Hepatocyte (in vitro differentiated cells): ENCODE measurements around the gene SPATA31E1. TPM values are rescaled to one million over a fixed set of nuclear protein-coding genes. Genes with fewer than 3 reads are reported as not detected.
"Not testable (repeated sequence)": the region's sequence is repeated elsewhere in the genome, so short reads cannot be mapped to it uniquely, and the experiment has no call there.

ENCODE experiments used
- DNase-seq: peaks from one replicate; pipeline ENCODE4 v3.0.0-alpha.2; 2016; ENCODE audit warnings: low spot score
- H2AFZ ChIP-seq: fragments of 200-600 bp; sonication (generic); 2 replicates; pipeline ENCODE4 v1.6.0; 2016; ENCODE audit warnings: antibody characterized with exemption, mild to moderate bottlenecking
- H3K27ac ChIP-seq: fragments of 200-600 bp; sonication (generic); 2 replicates; pipeline ENCODE4 v1.5.1; 2016; ENCODE audit warnings: mild to moderate bottlenecking
- H3K27me3 ChIP-seq: fragments of 200-600 bp; sonication (generic); 2 replicates; pipeline ENCODE4 v1.6.1; 2016
- H3K36me3 ChIP-seq: fragments of 200-600 bp; sonication (generic); replicated peaks from 2 replicates; pipeline ENCODE4 v1.5.1; 2016; ENCODE audit warnings: low read depth; ENCODE audit not compliant: insufficient read depth
- H3K4me1 ChIP-seq: fragments of 200-600 bp; sonication (generic); 2 replicates; pipeline ENCODE4 v1.5.1; 2016; ENCODE audit warnings: mild to moderate bottlenecking, moderate library complexity; ENCODE audit not compliant: insufficient read depth
- H3K4me2 ChIP-seq: fragments of 200-600 bp; sonication (generic); 2 replicates; pipeline ENCODE4 v1.6.0; 2016
- H3K4me3 ChIP-seq: fragments of 200-600 bp; sonication (generic); 2 replicates; pipeline ENCODE4 v1.5.1; 2016; ENCODE audit warnings: mild to moderate bottlenecking
- H3K79me2 ChIP-seq: fragments of 200-600 bp; sonication (generic); 2 replicates; pipeline ENCODE4 v1.6.0; 2017; ENCODE audit warnings: mild to moderate bottlenecking
- H3K9me2 ChIP-seq: fragments of 200-600 bp; sonication (generic); replicated peaks from 2 replicates; pipeline ENCODE4 v1.6.0; 2017; ENCODE audit warnings: mild to moderate bottlenecking; ENCODE audit not compliant: insufficient read depth
- H3K9me3 ChIP-seq: fragments of 200-600 bp; sonication (generic); 2 replicates; pipeline ENCODE4 v1.5.1; 2016; ENCODE audit warnings: low read depth, mild to moderate bottlenecking
- H4K20me1 ChIP-seq: fragments of 200-600 bp; sonication (generic); 2 replicates; pipeline ENCODE4 v1.6.0; 2016; ENCODE audit warnings: mild to moderate bottlenecking; ENCODE audit not compliant: insufficient read depth, poor library complexity, severe bottlenecking
- EZH2 ChIP-seq: fragments of 200-600 bp; sonication (generic); IDR thresholded peaks from 2 replicates; pipeline ENCODE4 v1.6.1; 2016; ENCODE audit warnings: antibody characterized with exemption, mild to moderate bottlenecking, borderline replicate concordance
- EZH2phosphoT487 ChIP-seq: fragments of 200-600 bp; sonication (generic); IDR thresholded peaks from one replicate; pipeline ENCODE4 v1.6.1; 2018; ENCODE audit warnings: antibody characterized with exemption, mild to moderate bottlenecking, low read depth, moderate library complexity; ENCODE audit not compliant: unreplicated experiment, severe bottlenecking
- WGBS: methylation state at CpG from one replicate; pipeline ENCODE4 v1.1.6; 2016; ENCODE audit warnings: low lambda C conversion rate; ENCODE audit errors: missing lambda C conversion rate; 5-methylcytosine and 5-hydroxymethylcytosine counted together
- polyA plus RNA-seq: library from polyadenylated mRNA; unstranded; fragments of >200 nt; fragmentation: Nextera tagmentation; extraction: Ambion mirVana; gene quantifications from 2 replicates; pipeline ENCODE4 v1.2.1, GENCODE V29; 2016
- total RNA-seq: library from RNA; depleted of rRNA; stranded (reverse); fragments of >200 nt; gene quantifications from 2 replicates; pipeline ENCODE4 v1.2.3, GENCODE V29; 2014
- TF ChIP-seq, protein P1 (sequence below): fragments of 200-600 bp; sonication (generic); IDR thresholded peaks from 2 replicates; pipeline ENCODE4 v1.5.1; 2016; ENCODE audit warnings: antibody characterized with exemption, mild to moderate bottlenecking; ENCODE audit not compliant: poor library complexity

SPATA31E1 gene
- total and polyA plus RNA-seq, 2 experiments from 2014 or later, result not detected

DNA sequence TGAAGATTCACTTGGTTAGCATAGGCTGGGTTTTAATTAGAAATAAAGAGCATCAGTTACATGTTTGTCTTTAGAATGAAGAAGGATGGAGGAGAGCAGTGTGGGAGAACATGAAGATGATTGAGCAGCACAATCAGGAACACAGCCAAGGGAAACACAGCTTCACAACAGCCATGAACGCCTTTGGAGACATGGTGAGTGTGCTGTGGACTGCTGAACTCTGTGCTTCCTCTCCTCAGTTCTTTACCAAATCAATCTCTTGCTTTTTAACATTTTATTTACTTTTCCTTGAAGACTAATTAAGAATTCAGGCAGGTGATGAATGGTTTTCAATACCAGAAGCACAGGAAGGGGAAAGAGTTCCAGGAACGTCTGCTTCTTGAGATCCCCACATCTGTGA, 38.2 kb upstream of the SPATA31E1 start:
- no peaks in the 10 kb centered on the region for H3K4me1 ChIP-seq
- H3K36me3 ChIP-seq, result no peaks in the 10 kb centered on the region
- no peak overlapping the region for H3K27ac ChIP-seq
- H2AFZ ChIP-seq, result no peak overlapping the region
- no peak overlapping the region for H3K4me2 ChIP-seq
- no peak for DNase-seq
- H4K20me1 ChIP-seq, result no peaks in the 10 kb centered on the region
- no peak overlapping the region for H3K4me3 ChIP-seq
- no peaks in the 10 kb centered on the region for H3K27me3 ChIP-seq
- TF ChIP-seq EZH2 (no peak), EZH2phosphoT487 (no peak)
- TF ChIP-seq, protein P1, sequence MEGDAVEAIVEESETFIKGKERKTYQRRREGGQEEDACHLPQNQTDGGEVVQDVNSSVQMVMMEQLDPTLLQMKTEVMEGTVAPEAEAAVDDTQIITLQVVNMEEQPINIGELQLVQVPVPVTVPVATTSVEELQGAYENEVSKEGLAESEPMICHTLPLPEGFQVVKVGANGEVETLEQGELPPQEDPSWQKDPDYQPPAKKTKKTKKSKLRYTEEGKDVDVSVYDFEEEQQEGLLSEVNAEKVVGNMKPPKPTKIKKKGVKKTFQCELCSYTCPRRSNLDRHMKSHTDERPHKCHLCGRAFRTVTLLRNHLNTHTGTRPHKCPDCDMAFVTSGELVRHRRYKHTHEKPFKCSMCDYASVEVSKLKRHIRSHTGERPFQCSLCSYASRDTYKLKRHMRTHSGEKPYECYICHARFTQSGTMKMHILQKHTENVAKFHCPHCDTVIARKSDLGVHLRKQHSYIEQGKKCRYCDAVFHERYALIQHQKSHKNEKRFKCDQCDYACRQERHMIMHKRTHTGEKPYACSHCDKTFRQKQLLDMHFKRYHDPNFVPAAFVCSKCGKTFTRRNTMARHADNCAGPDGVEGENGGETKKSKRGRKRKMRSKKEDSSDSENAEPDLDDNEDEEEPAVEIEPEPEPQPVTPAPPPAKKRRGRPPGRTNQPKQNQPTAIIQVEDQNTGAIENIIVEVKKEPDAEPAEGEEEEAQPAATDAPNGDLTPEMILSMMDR, result no peak
- WGBS, result 75% methylated on average over 2 of the region's 2 CpGs
- no peaks in the 10 kb centered on the region for H3K79me2 ChIP-seq
- H3K9me2 ChIP-seq, result no peaks in the 10 kb centered on the region
- no peaks in the 10 kb centered on the region for H3K9me3 ChIP-seq

DNA sequence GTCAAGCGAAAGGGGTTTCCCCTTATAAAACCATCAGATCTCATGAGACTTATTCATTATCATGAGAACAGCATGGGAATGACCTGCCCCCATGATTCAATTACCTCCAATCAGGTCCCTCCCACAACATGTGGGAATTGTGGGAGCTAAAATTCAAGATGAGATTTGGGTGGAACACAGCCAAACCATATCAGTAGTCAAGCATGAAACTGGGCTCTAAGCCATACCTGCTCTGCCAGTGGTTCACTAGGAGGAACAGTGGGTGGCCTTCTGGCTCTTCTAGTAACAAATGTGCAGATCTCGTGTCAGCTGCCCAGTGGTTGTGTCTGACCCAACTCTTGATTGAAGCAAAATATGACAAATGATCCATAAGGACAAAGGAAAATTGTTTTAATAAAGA, 34.9 kb upstream of the SPATA31E1 start:
- H4K20me1 ChIP-seq, H3K9me3 ChIP-seq, H3K27me3 ChIP-seq: not testable (repeated sequence)

DNA sequence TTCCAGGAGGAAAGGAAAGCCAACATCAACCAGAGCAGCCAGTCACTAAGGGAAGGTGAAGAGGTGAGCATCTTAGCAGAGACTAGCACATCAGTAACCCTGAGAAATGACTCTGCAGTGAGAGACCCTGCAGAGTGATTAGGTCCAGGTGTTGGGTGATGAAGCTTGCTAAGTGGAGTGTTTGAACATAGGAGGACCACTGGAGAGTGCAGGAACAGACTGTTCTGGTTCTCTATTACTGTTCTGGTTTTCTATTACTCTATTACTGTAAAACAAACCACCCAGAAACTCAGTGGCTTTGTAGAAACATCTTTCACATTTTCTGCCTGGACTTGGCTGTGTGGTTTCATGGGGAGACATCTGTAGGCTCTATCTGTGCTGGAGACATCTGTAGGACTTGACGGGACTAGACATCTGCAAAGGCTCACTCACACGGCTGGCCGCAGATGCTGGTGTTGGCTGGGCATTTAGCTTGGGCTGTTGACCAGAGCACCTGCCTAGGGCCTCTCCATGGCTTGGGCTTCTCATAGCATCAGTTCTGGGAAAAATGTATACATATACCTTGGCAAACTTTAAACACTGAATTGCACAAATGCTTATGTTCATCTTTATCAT, 33.4 kb upstream of the SPATA31E1 start:
- H3K27ac ChIP-seq, result no peak overlapping the region
- WGBS, result 78% methylated on average over 3 of the region's 3 CpGs
- H3K27me3 ChIP-seq, result no peaks in the 10 kb centered on the region

More for the DNA sequence above, 34.9 kb upstream of the SPATA31E1 start:
- not testable (repeated sequence) for H2AFZ ChIP-seq, H3K4me3 ChIP-seq, DNase-seq, H3K79me2 ChIP-seq, H3K27ac ChIP-seq, H3K4me2 ChIP-seq, H3K9me2 ChIP-seq, H3K36me3 ChIP-seq, H3K4me1 ChIP-seq
- 89% methylated on average over 2 of the region's 2 CpGs for WGBS

DNA sequence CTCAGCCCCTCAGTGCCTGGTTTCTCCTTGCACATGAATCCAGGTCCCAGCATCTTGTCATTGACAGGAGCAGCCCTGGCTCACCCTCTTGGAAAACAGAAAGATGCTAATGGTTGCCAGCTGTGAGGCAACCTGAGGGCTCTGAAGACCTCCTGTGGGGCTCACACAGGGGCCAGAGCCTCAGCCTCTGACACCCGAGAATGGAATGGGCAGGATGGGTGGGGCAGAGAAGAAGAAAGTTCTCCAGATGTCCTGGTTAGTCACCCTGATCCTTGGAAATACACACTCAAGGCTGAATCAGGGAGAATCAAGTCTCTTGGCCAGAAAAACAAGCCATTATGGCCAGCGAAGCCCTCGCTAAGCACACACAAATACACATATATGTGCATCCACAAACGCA, 32.3 kb upstream of the SPATA31E1 start:
- Histone ChIP-seq H3K79me2 (no peaks in the 10 kb centered on the region), H3K9me2 (no peaks in the 10 kb centered on the region), H3K27ac (no peak overlapping the region), H3K9me3 (no peaks in the 10 kb centered on the region), H3K27me3 (no peaks in the 10 kb centered on the region), H3K36me3 (no peaks in the 10 kb centered on the region), H2AFZ (no peak overlapping the region), H3K4me1 (no peaks in the 10 kb centered on the region), H3K4me3 (no peak overlapping the region), H4K20me1 (no peaks in the 10 kb centered on the region), H3K4me2 (no peak overlapping the region)
- 86% methylated on average over 4 of the region's 4 CpGs for WGBS
- TF ChIP-seq EZH2, result no peak
- no peak for DNase-seq

More for the DNA sequence above, 33.4 kb upstream of the SPATA31E1 start:
- no peaks in the 10 kb centered on the region for H3K36me3 ChIP-seq
- no peak overlapping the region for H2AFZ ChIP-seq
- H3K4me2 ChIP-seq, result no peak overlapping the region
- TF ChIP-seq EZH2phosphoT487 (no peak), EZH2 (no peak)
- TF ChIP-seq, protein P1, result no peak
- H3K79me2 ChIP-seq, result no peaks in the 10 kb centered on the region
- no peak for DNase-seq
- H3K9me3 ChIP-seq, result no peaks in the 10 kb centered on the region
- no peaks in the 10 kb centered on the region for H3K4me1 ChIP-seq
- H3K4me3 ChIP-seq, result no peak overlapping the region
- no peaks in the 10 kb centered on the region for H3K9me2 ChIP-seq
- H4K20me1 ChIP-seq, result no peaks in the 10 kb centered on the region

DNA sequence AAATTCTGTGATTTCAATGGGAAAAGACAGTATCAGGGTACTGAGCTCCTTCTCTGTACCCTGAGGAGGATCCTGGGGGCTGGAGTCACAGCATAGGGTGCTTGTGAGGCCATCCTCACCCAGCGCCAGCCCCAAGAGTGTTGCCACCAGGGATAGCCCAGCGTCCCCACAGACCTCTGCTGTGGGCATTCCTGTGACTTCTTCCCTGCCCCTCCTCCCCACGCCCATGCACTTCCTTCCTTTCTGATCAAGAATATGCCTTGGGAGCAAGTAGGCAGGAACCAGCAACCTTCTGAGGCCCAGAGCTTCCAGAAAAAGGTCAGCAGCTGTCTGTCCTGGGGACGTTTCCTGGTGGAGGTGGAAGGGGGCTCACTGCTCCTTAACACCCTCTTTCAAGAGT, 31.5 kb upstream of the SPATA31E1 start:
- 90% methylated on average over 4 of the region's 4 CpGs for WGBS
- H3K4me2 ChIP-seq, H3K79me2 ChIP-seq, H3K36me3 ChIP-seq, H3K4me3 ChIP-seq, H3K27me3 ChIP-seq, H4K20me1 ChIP-seq, H3K4me1 ChIP-seq, DNase-seq, H2AFZ ChIP-seq, H3K27ac ChIP-seq, H3K9me2 ChIP-seq, H3K9me3 ChIP-seq: not testable (repeated sequence)
